Osteoblast (primary cell): ENCODE measurements around the gene NEK10. TPM values are rescaled to one million over a fixed set of nuclear protein-coding genes. Genes with fewer than 3 reads are reported as not detected.

Source experiments
- DNase-seq: peaks from one replicate; pipeline ENCODE4 v3.0.0; 2011; ENCODE audit warnings: low spot score, mixed read lengths; ENCODE audit not compliant: insufficient read length; ENCODE audit errors: missing footprints
- H2AFZ ChIP-seq: 2 replicates; pipeline ENCODE4 v1.6.0; 2011; ENCODE audit warnings: mild to moderate bottlenecking, low read length
- H3K27ac ChIP-seq: 2 replicates; pipeline ENCODE4 v1.5.1; 2011; ENCODE audit warnings: mild to moderate bottlenecking, low read depth, low read length, moderate library complexity
- H3K27me3 ChIP-seq: 2 replicates; pipeline ENCODE4 v1.6.0; 2012; ENCODE audit warnings: mild to moderate bottlenecking, control low read depth, inconsistent platforms, low read length, moderate library complexity; ENCODE audit not compliant: insufficient read depth
- H3K36me3 ChIP-seq: 2 replicates; pipeline ENCODE4 v1.5.1; 2011; ENCODE audit warnings: mild to moderate bottlenecking, low read length, control low read depth, moderate library complexity; ENCODE audit not compliant: insufficient read depth
- H3K4me1 ChIP-seq: 2 replicates; pipeline ENCODE4 v1.5.1; 2011; ENCODE audit warnings: mild to moderate bottlenecking, low read length, control low read depth, moderate library complexity; ENCODE audit not compliant: insufficient read depth
- H3K4me2 ChIP-seq: 2 replicates; pipeline ENCODE4 v1.6.0; 2011; ENCODE audit warnings: mild to moderate bottlenecking, low read length; ENCODE audit not compliant: insufficient read depth
- H3K4me3 ChIP-seq: fragments of 200-600 bp; sonication (generic); 3 replicates; pipeline ENCODE4 v1.5.1; 2012; ENCODE audit warnings: mild to moderate bottlenecking, low read length, inconsistent platforms; ENCODE audit not compliant: insufficient read depth
- H3K79me2 ChIP-seq: 2 replicates; pipeline ENCODE4 v1.6.0; 2012; ENCODE audit warnings: mild to moderate bottlenecking, low read length, control low read depth, inconsistent platforms; ENCODE audit not compliant: insufficient read depth
- H3K9me3 ChIP-seq: 2 replicates; pipeline ENCODE4 v1.5.1; 2011; ENCODE audit warnings: low read depth, low read length, control low read depth
- H4K20me1 ChIP-seq: 2 replicates; pipeline ENCODE4 v1.6.0; 2012; ENCODE audit warnings: mild to moderate bottlenecking, low read length, control low read depth; ENCODE audit not compliant: insufficient read depth
- CTCF ChIP-seq: IDR thresholded peaks from 2 replicates; pipeline ENCODE4 v1.5.1; 2011; ENCODE audit warnings: mild to moderate bottlenecking, low read depth, low read length, moderate library complexity; ENCODE audit errors: extremely low read depth
- total RNA-seq: library from RNA; depleted of rRNA; stranded (reverse); fragments of >200 nt; gene quantifications from 2 replicates; pipeline ENCODE4 v1.2.3, GENCODE V29; 2012

Gene NEK10
- total RNA-seq, 1 donor: 69.8 TPM

GRCh38 chr3:27391796-27392195 is 22.6 kb upstream of the NEK10 start:
- H4K20me1 ChIP-seq: peaks cover 3% of the 10 kb centered on the region
- no peak for TF ChIP-seq CTCF
- H3K4me2 ChIP-seq: no peak overlapping the region
- peaks cover 5% of the 10 kb centered on the region for H3K79me2 ChIP-seq
- H3K4me3 ChIP-seq: no peak overlapping the region
- no peaks in the 10 kb centered on the region for H3K9me3 ChIP-seq
- H3K4me1 ChIP-seq: no peaks in the 10 kb centered on the region
- no peaks in the 10 kb centered on the region for H3K27me3 ChIP-seq
- no peak overlapping the region for H2AFZ ChIP-seq
- H3K27ac ChIP-seq: no peak overlapping the region
- no peak for DNase-seq
- H3K36me3 ChIP-seq: peaks cover 66% of the 10 kb centered on the region

GRCh38 chr3:27387625-27388024 is 18.4 kb upstream of the NEK10 start:
- peaks cover 3% of the 10 kb centered on the region for H4K20me1 ChIP-seq
- no peaks in the 10 kb centered on the region for H3K4me1 ChIP-seq
- H3K27ac ChIP-seq: no peak overlapping the region
- no peaks in the 10 kb centered on the region for H3K27me3 ChIP-seq
- H3K79me2 ChIP-seq: no peaks in the 10 kb centered on the region
- peaks cover 69% of the 10 kb centered on the region for H3K36me3 ChIP-seq
- no peak overlapping the region for H3K4me3 ChIP-seq
- H3K9me3 ChIP-seq: no peaks in the 10 kb centered on the region
- no peak overlapping the region for H2AFZ ChIP-seq
- DNase-seq: no peak
- H3K4me2 ChIP-seq: no peak overlapping the region
- no peak for TF ChIP-seq CTCF

DNA sequence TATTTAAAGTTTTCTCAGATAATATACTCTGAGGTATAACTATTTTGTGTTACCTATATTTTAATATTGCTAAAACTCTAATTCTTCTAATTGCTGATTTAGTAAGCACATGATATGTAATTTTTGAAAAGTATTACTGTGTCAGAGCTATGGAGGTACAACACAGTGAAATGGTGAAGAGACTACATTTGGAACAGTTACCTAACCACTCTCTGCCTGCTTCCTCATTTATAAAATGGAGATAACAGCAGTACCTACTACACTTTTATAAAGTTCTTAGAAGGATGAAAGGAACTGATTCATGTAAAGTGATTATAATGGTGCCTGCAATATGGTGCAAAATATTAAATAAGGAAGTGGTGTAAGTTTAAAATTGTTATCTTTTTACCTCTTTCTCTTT is 16.3 kb upstream of the NEK10 start:
- peaks cover 74% of the 10 kb centered on the region for H3K36me3 ChIP-seq

GRCh38 chr3:27384191-27384590 is 15.0 kb upstream of the NEK10 start:
- Histone ChIP-seq H3K4me3 (no peak overlapping the region), H2AFZ (no peak overlapping the region), H4K20me1 (no peaks in the 10 kb centered on the region), H3K27ac (no peak overlapping the region), H3K79me2 (no peaks in the 10 kb centered on the region), H3K4me2 (no peak overlapping the region), H3K27me3 (no peaks in the 10 kb centered on the region), H3K9me3 (no peaks in the 10 kb centered on the region), H3K4me1 (no peaks in the 10 kb centered on the region), H3K36me3 (peaks cover 70% of the 10 kb centered on the region)
- no peak for TF ChIP-seq CTCF
- DNase-seq: no peak

More for the DNA sequence above, 16.3 kb upstream of the NEK10 start:
- Histone ChIP-seq H3K4me1 (no peaks in the 10 kb centered on the region), H4K20me1 (no peaks in the 10 kb centered on the region), H2AFZ (no peak overlapping the region), H3K27ac (no peak overlapping the region), H3K9me3 (no peaks in the 10 kb centered on the region), H3K4me2 (no peak overlapping the region), H3K4me3 (no peak overlapping the region), H3K27me3 (no peaks in the 10 kb centered on the region), H3K79me2 (no peaks in the 10 kb centered on the region)
- TF ChIP-seq CTCF: no peak
- DNase-seq: no peak
